Activated CD8-positive, alpha-beta memory T cell treated with anti-CD3 and anti-CD28 coated beads, Interleukin-2, amount 50 U/mL, for 48 hours (primary cell): ENCODE results near the gene KRTAP10-12.

ENCODE experiments used
- DNase-seq: peaks from one replicate; pipeline ENCODE4 v3.0.0-alpha.2; 2020

Gene KRTAP10-12

DNA sequence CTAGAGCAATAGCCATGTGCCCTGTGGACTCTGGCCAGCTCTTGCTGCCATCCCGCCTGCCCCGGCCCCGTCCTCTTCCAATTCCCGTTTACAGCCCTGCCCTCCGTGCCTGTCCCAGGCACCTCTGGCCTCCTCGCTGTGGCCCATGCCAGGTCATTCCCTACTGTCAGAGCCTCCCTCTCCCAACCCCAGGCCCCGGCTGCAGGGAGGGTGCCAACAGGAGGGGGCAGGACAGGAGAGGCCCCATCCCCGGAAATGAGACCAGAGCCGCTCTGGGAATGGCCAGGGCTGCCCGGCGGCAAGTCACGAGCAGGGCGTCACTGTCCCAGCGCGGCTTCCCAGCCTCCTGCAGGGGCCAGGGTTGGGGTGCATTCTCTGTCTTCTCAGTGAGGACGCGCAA, 37.9 kb downstream of the KRTAP10-12 start:
- DNase-seq: no peak

- no peak for DNase-seq
Measured at GRCh38 chr21:44735821-44736220, 38.8 kb downstream of the KRTAP10-12 start.

- no peak for DNase-seq
Measured at GRCh38 chr21:44736291-44737004, 39.5 kb downstream of the KRTAP10-12 start.

GRCh38 chr21:44737706-44738354, 40.9 kb downstream of the KRTAP10-12 start:
- DNase-seq: no peak

DNA sequence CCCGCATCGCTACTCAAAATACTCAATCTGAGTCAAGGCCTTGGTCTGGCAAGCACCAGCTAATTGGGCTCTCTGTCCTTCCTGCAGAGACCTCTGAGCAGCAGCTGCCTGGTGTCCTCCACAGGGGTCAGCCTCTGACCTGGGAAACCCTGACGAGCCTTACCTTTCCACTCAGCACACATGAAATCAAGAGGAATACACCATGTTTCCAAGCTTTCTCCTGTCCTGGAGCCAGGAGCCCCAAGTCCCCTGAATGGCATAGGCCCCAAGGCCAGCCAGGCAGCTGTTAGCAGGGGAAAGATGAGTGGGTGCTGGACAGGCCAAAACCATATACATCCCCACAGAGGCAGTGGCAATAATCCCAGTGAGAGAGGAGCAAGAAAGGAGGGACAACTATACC, 41.6 kb downstream of the KRTAP10-12 start:
- DNase-seq: no peak

GRCh38 chr21:44739316-44739715, 42.3 kb downstream of the KRTAP10-12 start:
- DNase-seq: no peak

GRCh38 chr21:44740742-44741141, 43.8 kb downstream of the KRTAP10-12 start:
- no peak for DNase-seq

GRCh38 chr21:44741921-44742320, 44.9 kb downstream of the KRTAP10-12 start:
- no peak for DNase-seq

GRCh38 chr21:44742418-44743153, 45.6 kb downstream of the KRTAP10-12 start:
- DNase-seq: no peak
